HepG2 (cell line): ENCODE results near the gene FLOT2. TPM values are rescaled to one million over a fixed set of nuclear protein-coding genes. Genes with fewer than 3 reads are reported as not detected.
A peak's percentile ranks its signal among the peaks of the same experiment; 100 is the strongest.

Source experiments
- FOXJ3 ChIP-seq: sonication (generic); formaldehyde crosslinking; IDR thresholded peaks from 2 replicates; pipeline ENCODE4 v1.4.0; 2020; ENCODE audit warnings: missing genetic modification reagents, mild to moderate bottlenecking, borderline replicate concordance
- GATAD1 ChIP-seq: IDR thresholded peaks from 2 replicates; pipeline ENCODE4 v1.6.1; 2016; ENCODE audit warnings: missing genetic modification reagents, missing compliant biosample characterization
- MAZ ChIP-seq, 2 experiments: sonication (generic) in 1 of 2; formaldehyde crosslinking in 1 of 2; IDR thresholded peaks; 2 replicates each; pipeline versions ENCODE4 v1.5.0 to v1.6.1; 2012 to 2020; ENCODE audit warnings: low read depth in 2 of 2, mild to moderate bottlenecking in 2 of 2, borderline replicate concordance in 1 of 2, improper control_type of control experiment in 1 of 2, low read length in 1 of 2, missing genetic modification reagents in 1 of 2, moderate library complexity in 1 of 2
- RAD21 ChIP-seq: fragments of 450-650 bp; formaldehyde crosslinking; IDR thresholded peaks from 2 replicates; pipeline ENCODE4 v1.5.0; 2020; ENCODE audit warnings: mild to moderate bottlenecking
- RFX3 ChIP-seq: IDR thresholded peaks from 2 replicates; pipeline ENCODE4 v1.6.1; 2016; ENCODE audit warnings: missing biosample characterization, missing genetic modification reagents
- SNRNP70 ChIP-seq: fragments of 200-400 bp; formaldehyde crosslinking; IDR thresholded peaks from 2 replicates; pipeline ENCODE4 v1.6.1; 2017; ENCODE audit warnings: mild to moderate bottlenecking, low read depth, low read length, moderate library complexity
- ZNF136 ChIP-seq: sonication (generic); formaldehyde crosslinking; IDR thresholded peaks from 2 replicates; pipeline ENCODE4 v1.8.1; 2022; ENCODE audit warnings: low read depth, mild to moderate bottlenecking, moderate library complexity, missing genetic modification reagents
- ZNF724P ChIP-seq: sonication (generic); formaldehyde crosslinking; IDR thresholded peaks from 2 replicates; pipeline ENCODE4 v1.8.0; 2022; ENCODE audit warnings: missing genetic modification reagents, borderline replicate concordance
- polyA plus RNA-seq, 8 experiments: library from polyadenylated mRNA; depleted of rRNA in 3 of 8; stranded (reverse) in 7 of 8; unstranded in 1 of 8; fragments of >200 nt; fragmentation: Illumina TruSeq in 4 of 8; extraction: Trizol in 4 of 8; gene quantifications; 2 replicates each; pipeline versions ENCODE4 v1.2.1 to v1.2.3, GENCODE V29; 2011 to 2016; ENCODE audit warnings: low read depth in 4 of 8, missing spikeins in 1 of 8, mixed read lengths in 1 of 8; ENCODE audit not compliant: insufficient read depth in 1 of 8
- total RNA-seq, 5 experiments: library from RNA; depleted of rRNA; stranded (reverse); fragments of >200 nt; fragmentation: Illumina TruSeq; extraction: Trizol; gene quantifications; 2 replicates each; pipeline ENCODE4 v1.2.3, GENCODE V29; 2016; ENCODE audit warnings: low read depth in 1 of 5
- TF ChIP-seq, protein P1 (sequence below): sonication (generic); formaldehyde crosslinking; conservative IDR thresholded peaks from 2 replicates; pipeline ENCODE4 v1.4.0; 2020; ENCODE audit warnings: mild to moderate bottlenecking, missing genetic modification reagents, moderate library complexity
- TF ChIP-seq, protein P2 (sequence below): sonication (generic); formaldehyde crosslinking; IDR thresholded peaks from 2 replicates; pipeline ENCODE4 v1.5.1; 2020; ENCODE audit warnings: missing genetic modification reagents, mild to moderate bottlenecking, borderline replicate concordance
- TF ChIP-seq, protein P3 (sequence below): sonication (generic); formaldehyde crosslinking; IDR thresholded peaks from 2 replicates; pipeline ENCODE4 v1.4.0; 2020; ENCODE audit warnings: mild to moderate bottlenecking, low read depth, missing genetic modification reagents
- TF ChIP-seq, protein P4 (sequence below): sonication (generic); IDR thresholded peaks from 2 replicates; pipeline ENCODE4 v1.6.1; 2016; ENCODE audit warnings: low read depth, borderline replicate concordance

The FLOT2 gene
- total and polyA plus RNA-seq, 2 of the 13 experiments (the other 11 are each of a cell fraction or from before 2014, with no cell fraction given): 54.3 to 54.5 TPM

DNA sequence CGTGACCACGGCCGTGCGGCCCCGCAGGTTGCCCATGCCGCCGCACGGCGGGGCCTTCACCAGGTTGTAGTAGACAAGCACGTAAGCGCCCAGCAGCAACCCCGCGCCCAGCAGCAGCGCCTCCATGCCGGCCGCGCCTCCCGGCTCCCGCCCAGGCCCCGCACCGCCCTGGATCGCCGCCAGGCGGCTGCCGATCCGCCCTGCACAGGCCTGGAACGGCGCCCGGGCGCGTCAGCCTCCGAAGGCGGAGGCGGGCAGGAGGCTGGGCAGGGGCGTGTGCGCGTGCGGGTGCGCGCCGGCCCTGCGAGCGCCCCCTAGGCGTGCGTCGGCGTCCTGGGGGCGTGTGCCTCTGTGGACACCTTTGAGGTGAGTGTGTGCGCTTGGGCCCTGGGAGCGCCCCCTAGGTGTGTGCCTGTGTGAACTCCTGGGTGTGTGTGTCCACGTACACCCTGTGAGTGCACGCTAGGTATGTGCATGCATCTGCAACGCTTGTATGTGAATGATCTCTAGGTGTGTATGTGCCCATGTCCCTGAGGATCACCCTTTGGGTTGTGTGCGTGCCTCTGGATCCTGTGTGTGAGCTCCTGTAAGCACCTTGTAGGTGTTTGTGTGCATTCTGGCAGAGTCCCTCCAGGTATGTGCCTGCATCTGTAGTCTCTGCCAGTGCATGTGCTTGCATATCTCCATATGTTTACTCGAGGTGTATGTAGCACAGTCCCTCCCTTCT, 5.4 kb upstream of the FLOT2 start, which contains the start of gene DHRS13 (continued):
- TF ChIP-seq, protein P1, sequence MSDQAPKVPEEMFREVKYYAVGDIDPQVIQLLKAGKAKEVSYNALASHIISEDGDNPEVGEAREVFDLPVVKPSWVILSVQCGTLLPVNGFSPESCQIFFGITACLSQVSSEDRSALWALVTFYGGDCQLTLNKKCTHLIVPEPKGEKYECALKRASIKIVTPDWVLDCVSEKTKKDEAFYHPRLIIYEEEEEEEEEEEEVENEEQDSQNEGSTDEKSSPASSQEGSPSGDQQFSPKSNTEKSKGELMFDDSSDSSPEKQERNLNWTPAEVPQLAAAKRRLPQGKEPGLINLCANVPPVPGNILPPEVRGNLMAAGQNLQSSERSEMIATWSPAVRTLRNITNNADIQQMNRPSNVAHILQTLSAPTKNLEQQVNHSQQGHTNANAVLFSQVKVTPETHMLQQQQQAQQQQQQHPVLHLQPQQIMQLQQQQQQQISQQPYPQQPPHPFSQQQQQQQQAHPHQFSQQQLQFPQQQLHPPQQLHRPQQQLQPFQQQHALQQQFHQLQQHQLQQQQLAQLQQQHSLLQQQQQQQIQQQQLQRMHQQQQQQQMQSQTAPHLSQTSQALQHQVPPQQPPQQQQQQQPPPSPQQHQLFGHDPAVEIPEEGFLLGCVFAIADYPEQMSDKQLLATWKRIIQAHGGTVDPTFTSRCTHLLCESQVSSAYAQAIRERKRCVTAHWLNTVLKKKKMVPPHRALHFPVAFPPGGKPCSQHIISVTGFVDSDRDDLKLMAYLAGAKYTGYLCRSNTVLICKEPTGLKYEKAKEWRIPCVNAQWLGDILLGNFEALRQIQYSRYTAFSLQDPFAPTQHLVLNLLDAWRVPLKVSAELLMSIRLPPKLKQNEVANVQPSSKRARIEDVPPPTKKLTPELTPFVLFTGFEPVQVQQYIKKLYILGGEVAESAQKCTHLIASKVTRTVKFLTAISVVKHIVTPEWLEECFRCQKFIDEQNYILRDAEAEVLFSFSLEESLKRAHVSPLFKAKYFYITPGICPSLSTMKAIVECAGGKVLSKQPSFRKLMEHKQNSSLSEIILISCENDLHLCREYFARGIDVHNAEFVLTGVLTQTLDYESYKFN: peak; percentile 68
- no peak for TF ChIP-seq RFX3
- TF ChIP-seq ZNF136: no peak; the same call in 1 of the 2 replicates
- peak; percentile 89 for TF ChIP-seq MAZ (IDR thresholded peaks at IDR 0.05; ENCODE audit: borderline replicate concordance, low read depth, low read length)
- TF ChIP-seq MAZ (CRISPR knock-in tag; IDR thresholded peaks at IDR 0.05; ENCODE audit: low read depth): peak; percentile 97
- TF ChIP-seq ZNF724P: no peak
- TF ChIP-seq, protein P2, sequence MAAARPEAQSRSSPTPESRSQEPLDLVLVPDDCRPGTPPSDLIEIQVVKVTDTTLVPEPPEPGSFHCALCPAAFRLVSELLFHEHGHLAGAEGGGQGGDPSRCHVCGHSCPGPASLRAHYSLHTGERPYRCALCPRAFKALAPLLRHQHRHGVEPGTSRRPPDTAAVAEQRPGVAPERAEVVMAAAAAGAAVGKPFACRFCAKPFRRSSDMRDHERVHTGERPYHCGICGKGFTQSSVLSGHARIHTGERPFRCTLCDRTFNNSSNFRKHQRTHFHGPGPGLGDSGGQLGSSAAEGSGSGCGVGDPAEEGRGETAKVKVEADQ (CRISPR knock-in tag): peak; percentile 83
- no peak for TF ChIP-seq SNRNP70
- TF ChIP-seq, protein P3, sequence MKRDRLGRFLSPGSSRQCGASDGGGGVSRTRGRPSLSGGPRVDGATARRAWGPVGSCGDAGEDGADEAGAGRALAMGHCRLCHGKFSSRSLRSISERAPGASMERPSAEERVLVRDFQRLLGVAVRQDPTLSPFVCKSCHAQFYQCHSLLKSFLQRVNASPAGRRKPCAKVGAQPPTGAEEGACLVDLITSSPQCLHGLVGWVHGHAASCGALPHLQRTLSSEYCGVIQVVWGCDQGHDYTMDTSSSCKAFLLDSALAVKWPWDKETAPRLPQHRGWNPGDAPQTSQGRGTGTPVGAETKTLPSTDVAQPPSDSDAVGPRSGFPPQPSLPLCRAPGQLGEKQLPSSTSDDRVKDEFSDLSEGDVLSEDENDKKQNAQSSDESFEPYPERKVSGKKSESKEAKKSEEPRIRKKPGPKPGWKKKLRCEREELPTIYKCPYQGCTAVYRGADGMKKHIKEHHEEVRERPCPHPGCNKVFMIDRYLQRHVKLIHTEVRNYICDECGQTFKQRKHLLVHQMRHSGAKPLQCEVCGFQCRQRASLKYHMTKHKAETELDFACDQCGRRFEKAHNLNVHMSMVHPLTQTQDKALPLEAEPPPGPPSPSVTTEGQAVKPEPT (CRISPR knock-in tag): peak; percentile 88
- TF ChIP-seq, protein P4, sequence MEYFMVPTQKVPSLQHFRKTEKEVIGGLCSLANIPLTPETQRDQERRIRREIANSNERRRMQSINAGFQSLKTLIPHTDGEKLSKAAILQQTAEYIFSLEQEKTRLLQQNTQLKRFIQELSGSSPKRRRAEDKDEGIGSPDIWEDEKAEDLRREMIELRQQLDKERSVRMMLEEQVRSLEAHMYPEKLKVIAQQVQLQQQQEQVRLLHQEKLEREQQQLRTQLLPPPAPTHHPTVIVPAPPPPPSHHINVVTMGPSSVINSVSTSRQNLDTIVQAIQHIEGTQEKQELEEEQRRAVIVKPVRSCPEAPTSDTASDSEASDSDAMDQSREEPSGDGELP: no peak
- TF ChIP-seq FOXJ3: no peak
- TF ChIP-seq GATAD1 (CRISPR knock-in tag): peak; percentile 75; the same call in 1 of the 2 replicates
- TF ChIP-seq RAD21 (CRISPR knock-in tag): peak; percentile 93
